Lower leg skin (tissue), 3 donors: ENCODE data around the gene C10orf71.

Source experiments
- POLR2A ChIP-seq, 2 donors: fragments of 450-650 bp; IDR thresholded peaks; one replicate each; pipeline ENCODE4 v1.6.1; 2016 to 2017; ENCODE audit warnings: antibody characterized with exemption in 2 of 2, mild to moderate bottlenecking in 1 of 2, moderate library complexity in 1 of 2
- TF ChIP-seq, protein P1 (sequence below), 3 donors: fragments of 450-650 bp; IDR thresholded peaks; one replicate each; pipeline ENCODE4 v1.5.1; 2016; ENCODE audit warnings: antibody characterized with exemption in 3 of 3, mild to moderate bottlenecking in 3 of 3, moderate library complexity in 2 of 3

DNA sequence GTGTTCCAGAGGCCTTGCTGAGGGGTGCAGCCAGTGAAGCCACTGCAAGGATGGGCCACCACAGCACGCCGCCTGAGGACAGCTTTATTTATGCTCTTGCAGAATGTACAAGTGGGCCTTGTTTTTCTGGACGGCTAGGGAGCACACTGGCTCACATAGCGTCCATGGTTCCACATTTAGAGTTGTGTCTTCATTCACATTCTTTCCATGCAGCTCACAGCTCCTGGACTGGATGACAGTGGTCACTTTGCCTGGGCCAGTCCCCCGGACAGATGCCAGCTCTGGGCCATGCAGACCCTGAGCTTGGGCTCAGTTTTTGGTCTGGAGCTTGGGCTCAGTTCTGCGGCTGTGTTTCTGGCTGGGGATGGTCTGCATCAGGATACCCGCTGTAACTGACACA lies 2.6 kb upstream of the C10orf71 start:
- no peak for TF ChIP-seq POLR2A (IDR thresholded peaks at IDR 0.05)
- TF ChIP-seq, protein P1, sequence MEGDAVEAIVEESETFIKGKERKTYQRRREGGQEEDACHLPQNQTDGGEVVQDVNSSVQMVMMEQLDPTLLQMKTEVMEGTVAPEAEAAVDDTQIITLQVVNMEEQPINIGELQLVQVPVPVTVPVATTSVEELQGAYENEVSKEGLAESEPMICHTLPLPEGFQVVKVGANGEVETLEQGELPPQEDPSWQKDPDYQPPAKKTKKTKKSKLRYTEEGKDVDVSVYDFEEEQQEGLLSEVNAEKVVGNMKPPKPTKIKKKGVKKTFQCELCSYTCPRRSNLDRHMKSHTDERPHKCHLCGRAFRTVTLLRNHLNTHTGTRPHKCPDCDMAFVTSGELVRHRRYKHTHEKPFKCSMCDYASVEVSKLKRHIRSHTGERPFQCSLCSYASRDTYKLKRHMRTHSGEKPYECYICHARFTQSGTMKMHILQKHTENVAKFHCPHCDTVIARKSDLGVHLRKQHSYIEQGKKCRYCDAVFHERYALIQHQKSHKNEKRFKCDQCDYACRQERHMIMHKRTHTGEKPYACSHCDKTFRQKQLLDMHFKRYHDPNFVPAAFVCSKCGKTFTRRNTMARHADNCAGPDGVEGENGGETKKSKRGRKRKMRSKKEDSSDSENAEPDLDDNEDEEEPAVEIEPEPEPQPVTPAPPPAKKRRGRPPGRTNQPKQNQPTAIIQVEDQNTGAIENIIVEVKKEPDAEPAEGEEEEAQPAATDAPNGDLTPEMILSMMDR (IDR thresholded peaks at IDR 0.05), result no peak
